Ovary (tissue), 9 donors: ENCODE measurements around the gene MYOF. TPM values are rescaled to one million over a fixed set of nuclear protein-coding genes. Genes with fewer than 3 reads are reported as not detected.
A peak's percentile ranks its signal among the peaks of the same experiment; 100 is the strongest.

Experiments
- DNase-seq, 5 donors: peaks; one replicate each; pipeline ENCODE4 v3.0.0-alpha.2; 2019 to 2020
- H3K27ac ChIP-seq, 2 donors: fragments of 200-600 bp; one replicate each; pipeline versions ENCODE4 v1.5.1 to v1.8.0; 2019 to 2022
- H3K27me3 ChIP-seq: fragments of 200-600 bp; one replicate; pipeline ENCODE4 v1.8.0; 2022
- H3K36me3 ChIP-seq: fragments of 200-600 bp; sonication (generic); one replicate; pipeline ENCODE4 v1.5.1; 2019
- H3K4me1 ChIP-seq: one replicate; pipeline ENCODE4 v1.8.1; 2013; ENCODE audit warnings: mild to moderate bottlenecking, moderate library complexity; ENCODE audit not compliant: insufficient read depth
- H3K4me3 ChIP-seq: fragments of 200-600 bp; sonication (generic); one replicate; pipeline ENCODE4 v1.5.1; 2017
- H3K9me3 ChIP-seq, 2 donors: fragments of 200-600 bp in 1 of 2; sonication (generic) in 1 of 2; one replicate each; pipeline versions ENCODE4 v1.5.1 to v1.8.1; 2013 to 2019; ENCODE audit warnings: mild to moderate bottlenecking in 1 of 2, moderate library complexity in 1 of 2
- EP300 ChIP-seq: sonication (generic); formaldehyde crosslinking; IDR thresholded peaks from one replicate; pipeline ENCODE4 v1.6.1; 2017; ENCODE audit warnings: antibody characterized with exemption
- POLR2A ChIP-seq: fragments of 450-650 bp; IDR thresholded peaks from one replicate; pipeline ENCODE4 v1.6.1; 2017; ENCODE audit warnings: antibody characterized with exemption, mild to moderate bottlenecking, moderate library complexity
- WGBS, 3 donors: extraction: QIAGEN DNeasy Blood & Tissue Kit in 1 of 3; methylation state at CpG; one replicate each; pipeline versions ENCODE4 v1.1.5 to v1.1.7; 2013 to 2017; 5-methylcytosine and 5-hydroxymethylcytosine counted together
- intact Hi-C, 4 donors: fragments of 100-400 bp; cut with DNase I; formaldehyde crosslinking; loops; one replicate each; pipeline versions ENCODE4 v1.11.0 to v1.15.1; 2022 to 2023
- polyA plus RNA-seq, 2 donors: library from polyadenylated mRNA; stranded (reverse); fragments of 200-250 nt in 1 of 2; fragments of 350-450 nt in 1 of 2; fragmentation: Illumina TruSeq in 1 of 2; extraction: RNeasy Lipid Tissue Mini Kit (QIAGEN cat#74804) in 1 of 2; gene quantifications; one replicate each; pipeline ENCODE4 v1.2.3, GENCODE V29; 2013 to 2014
- total RNA-seq, 7 donors: library from RNA; depleted of rRNA in 2 of 7; stranded (reverse); fragments of >200 nt in 2 of 7; fragmentation: NEBNext Ultra II Directional in 3 of 7; extraction: Animal tissue kit (Norgen Biotek cat#: 25700) in 3 of 7; gene quantifications; one replicate each; pipeline versions ENCODE4 v1.1.0 to v1.2.4, GENCODE V29; 2016 to 2023
- TF ChIP-seq, protein P1 (sequence below), 3 donors: fragments of 450-650 bp in 2 of 3; fragments of 200-600 bp in 1 of 3; IDR thresholded peaks; one replicate each; pipeline versions ENCODE4 v1.5.1 to v1.8.0; 2016 to 2022; ENCODE audit warnings: antibody characterized with exemption in 3 of 3, mild to moderate bottlenecking in 1 of 3
- donor health status: DM: no; HTN: no; CAD: no; lungs with moderate emphysema.
- donor health status: DM: no; HTN: no; CAD: no.
- donor health status: Bipolar disorder and iron deficiency.
- donor health status: DM: yes; HTN: yes; CAD: no.
- donor health status: DM: no; HTN: no; CAD: no.
- donor health status: DM: yes; HTN: yes; CAD: no.

MYOF gene
- total and polyA plus RNA-seq, 9 donors, result 7.9 to 89.0 (median 45.7) TPM

DNA sequence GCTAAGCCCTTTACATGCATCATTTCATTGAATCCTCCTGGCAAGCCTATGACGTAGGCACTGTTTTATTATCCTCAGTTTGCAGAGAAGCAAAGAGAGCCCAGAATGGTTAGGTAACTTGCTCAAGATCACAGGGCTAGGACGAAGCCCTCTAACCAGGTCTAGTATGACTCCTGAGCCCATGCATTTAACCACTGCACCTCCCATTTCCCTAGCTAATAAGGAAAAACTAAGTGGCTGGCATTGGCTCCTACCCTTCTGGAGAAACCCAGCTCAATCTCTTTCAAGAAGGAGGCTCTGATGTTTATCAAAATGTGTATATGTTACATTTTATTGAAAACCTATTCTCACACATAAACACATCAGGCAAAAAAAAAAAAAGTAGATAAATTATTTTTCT is 19.8 kb downstream of the MYOF start:
- Histone ChIP-seq H3K36me3 (no peaks in the 10 kb centered on the region), H3K27me3 (no peaks in the 10 kb centered on the region), H3K4me1 (peaks cover 14% of the 10 kb centered on the region), H3K27ac (no peak overlapping the region), H3K9me3 (no peaks in the 10 kb centered on the region), H3K4me3 (no peak overlapping the region)
- no peak for DNase-seq
- WGBS, 3 donors, result 43 to 69% (median 44%) methylated on average over 2 of the region's 2 CpGs
- intact Hi-C loops, result no loop called here
- TF ChIP-seq EP300, result no peak

DNA sequence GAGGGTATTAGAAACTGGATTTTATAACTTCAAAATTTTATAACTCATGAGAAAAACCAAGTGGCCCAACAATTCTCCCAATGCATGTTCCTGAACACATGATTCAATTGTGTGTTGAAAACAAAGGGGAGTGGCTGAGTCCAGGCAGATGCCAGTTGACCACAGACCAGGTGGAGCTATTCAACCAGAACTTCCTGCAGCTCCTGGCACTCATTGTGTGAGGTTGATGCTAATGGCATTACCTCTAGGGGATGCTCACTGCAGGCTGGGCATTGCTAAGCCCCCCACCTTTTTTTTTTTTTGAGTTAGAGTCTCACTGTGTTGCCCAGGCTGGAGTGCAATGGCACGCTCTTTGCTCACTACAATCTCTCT is 20.3 kb downstream of the MYOF start:
- intact Hi-C loops, result no loop called here
- Histone ChIP-seq H3K36me3 (no peaks in the 10 kb centered on the region), H3K27ac (no peak overlapping the region), H3K9me3 (no peaks in the 10 kb centered on the region), H3K4me1 (peaks cover 14% of the 10 kb centered on the region), H3K27me3 (no peaks in the 10 kb centered on the region), H3K4me3 (no peak overlapping the region)
- TF ChIP-seq, protein P1, sequence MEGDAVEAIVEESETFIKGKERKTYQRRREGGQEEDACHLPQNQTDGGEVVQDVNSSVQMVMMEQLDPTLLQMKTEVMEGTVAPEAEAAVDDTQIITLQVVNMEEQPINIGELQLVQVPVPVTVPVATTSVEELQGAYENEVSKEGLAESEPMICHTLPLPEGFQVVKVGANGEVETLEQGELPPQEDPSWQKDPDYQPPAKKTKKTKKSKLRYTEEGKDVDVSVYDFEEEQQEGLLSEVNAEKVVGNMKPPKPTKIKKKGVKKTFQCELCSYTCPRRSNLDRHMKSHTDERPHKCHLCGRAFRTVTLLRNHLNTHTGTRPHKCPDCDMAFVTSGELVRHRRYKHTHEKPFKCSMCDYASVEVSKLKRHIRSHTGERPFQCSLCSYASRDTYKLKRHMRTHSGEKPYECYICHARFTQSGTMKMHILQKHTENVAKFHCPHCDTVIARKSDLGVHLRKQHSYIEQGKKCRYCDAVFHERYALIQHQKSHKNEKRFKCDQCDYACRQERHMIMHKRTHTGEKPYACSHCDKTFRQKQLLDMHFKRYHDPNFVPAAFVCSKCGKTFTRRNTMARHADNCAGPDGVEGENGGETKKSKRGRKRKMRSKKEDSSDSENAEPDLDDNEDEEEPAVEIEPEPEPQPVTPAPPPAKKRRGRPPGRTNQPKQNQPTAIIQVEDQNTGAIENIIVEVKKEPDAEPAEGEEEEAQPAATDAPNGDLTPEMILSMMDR (IDR thresholded peaks at IDR 0.05), result no peak
- TF ChIP-seq EP300 (no peak), POLR2A (no peak)
- 93 to 100% (median 98%) methylated on average over 1 of the region's 1 CpG for whole genome bisulfite sequencing, 3 donors
- no peak for DNase-seq

DNA sequence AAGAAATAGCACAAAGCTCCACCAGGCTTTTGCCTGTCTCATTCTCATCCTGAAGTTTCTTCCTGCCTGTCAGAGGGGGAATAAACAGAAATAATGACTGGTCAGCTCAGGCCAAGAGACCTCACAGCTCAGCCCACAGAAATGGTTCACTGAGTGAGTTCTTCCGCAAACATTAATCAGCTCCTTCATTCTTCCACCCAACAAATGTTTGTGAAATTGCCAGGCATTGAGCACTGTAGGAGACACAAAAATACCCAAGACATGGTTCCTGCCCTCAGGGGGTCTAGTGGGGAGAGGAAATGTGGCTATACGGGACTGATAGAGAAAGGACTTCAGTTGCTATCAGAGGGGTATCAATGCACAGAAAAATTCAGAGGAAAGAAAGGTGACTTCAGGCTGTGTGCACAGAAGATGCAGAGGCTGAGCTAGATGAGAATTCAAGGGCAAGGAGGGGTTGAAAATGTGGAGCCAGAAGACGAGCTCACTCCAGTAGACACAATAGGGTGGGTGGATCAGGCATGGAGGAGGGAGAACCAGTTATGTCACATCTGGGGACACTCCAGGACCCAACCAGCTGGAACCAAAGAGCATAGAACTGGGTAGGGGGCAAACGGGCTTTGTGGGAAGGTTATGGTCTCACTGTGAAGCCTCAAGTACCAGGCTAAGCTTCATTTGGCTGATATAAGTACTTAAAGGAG is 20.9 kb downstream of the MYOF start:
- Histone ChIP-seq H3K36me3 (no peaks in the 10 kb centered on the region), H3K4me1 (peaks cover 11% of the 10 kb centered on the region), H3K27ac (no peak overlapping the region), H3K4me3 (no peak overlapping the region), H3K27me3 (no peaks in the 10 kb centered on the region), H3K9me3 (no peaks in the 10 kb centered on the region)
- TF ChIP-seq POLR2A (no peak), EP300 (no peak)
- TF ChIP-seq, protein P1 (IDR thresholded peaks at IDR 0.05), result no peak
- no peak for DNase-seq
- intact Hi-C loops, result no loop called here
- WGBS, 3 donors, result 55 to 65% (median 59%) methylated on average over 4 of the region's 4 CpGs

DNA sequence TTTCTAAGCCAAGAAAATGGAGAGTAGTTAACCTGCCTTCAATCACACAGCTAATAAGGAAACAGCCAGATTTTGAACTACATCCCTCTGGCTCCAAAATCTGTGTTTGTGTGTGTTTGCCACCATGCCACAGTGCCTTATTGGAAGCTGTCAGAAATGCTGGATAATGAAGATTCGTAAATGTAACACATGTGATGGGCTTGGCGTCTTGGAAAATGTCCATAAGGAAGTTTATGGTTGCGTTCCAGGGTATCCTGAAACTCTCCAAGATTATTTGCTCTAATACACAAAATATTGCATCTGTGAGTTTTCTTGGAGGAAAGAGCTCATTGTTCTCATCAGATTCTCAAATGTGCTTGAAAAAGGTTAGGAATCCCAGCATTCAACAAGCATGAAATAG is 22.7 kb downstream of the MYOF start:
- WGBS, 3 donors, result 50 to 86% (median 77%) methylated on average over 3 of the region's 3 CpGs
- DNase-seq, result no peak
- Histone ChIP-seq H3K9me3 (no peaks in the 10 kb centered on the region), H3K27me3 (no peaks in the 10 kb centered on the region), H3K4me3 (no peak overlapping the region), H3K27ac (peak overlapping the region; percentile 7 to 43), H3K36me3 (no peaks in the 10 kb centered on the region), H3K4me1 (peaks cover 11% of the 10 kb centered on the region)
- intact Hi-C loops, result no loop called here
- TF ChIP-seq POLR2A (no peak), EP300 (no peak)
- TF ChIP-seq, protein P1 (IDR thresholded peaks at IDR 0.05), result no peak

DNA sequence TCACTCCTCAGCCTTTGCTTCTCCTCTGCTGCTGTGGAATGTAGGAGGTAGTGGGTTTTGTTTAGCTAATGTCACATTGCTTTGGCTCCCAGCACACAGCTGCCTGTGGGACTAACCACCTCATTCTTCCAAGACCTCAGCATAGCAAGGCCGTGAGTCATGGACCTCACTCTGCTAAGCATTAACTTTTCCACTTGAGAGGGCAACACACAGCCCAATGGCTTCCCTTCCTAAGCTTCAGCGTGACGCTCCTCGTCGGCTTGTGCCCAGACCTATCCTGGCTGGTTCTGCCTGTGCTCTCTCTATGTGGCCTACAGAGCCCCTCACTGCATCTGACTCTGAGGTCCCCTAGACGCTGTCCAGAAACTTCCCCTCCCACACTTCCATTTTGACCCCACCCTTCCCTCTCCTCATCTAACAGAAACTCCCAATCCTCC is 23.3 kb downstream of the MYOF start:
- DNase-seq, result peak; percentile 64 to 77 (median 72)
- Histone ChIP-seq H3K9me3 (no peaks in the 10 kb centered on the region), H3K27me3 (no peaks in the 10 kb centered on the region), H3K4me3 (no peak overlapping the region), H3K36me3 (no peaks in the 10 kb centered on the region), H3K27ac (peak overlapping the region; percentile 7 to 43), H3K4me1 (peaks cover 9% of the 10 kb centered on the region)
- intact Hi-C loops, result no loop called here
- no peak for TF ChIP-seq EP300
- TF ChIP-seq POLR2A, result no peak
- TF ChIP-seq, protein P1 (IDR thresholded peaks at IDR 0.05), result no peak
- 6 to 11% (median 10%) methylated on average over 6 of the region's 6 CpGs for WGBS, 3 donors
